ENCODE data around the gene GPHN.

- no peak for TF ChIP-seq CTCF (conservative IDR thresholded peaks at IDR 0.05 in 1 of 2, IDR thresholded peaks at IDR 0.05 in 1 of 2; ENCODE audit: extremely low read depth in 1 of 2, insufficient read depth in 1 of 2, low read depth in 1 of 2, low read length in 2 of 2)
- TF ChIP-seq EZH2 (IDR thresholded peaks at IDR 0.05; ENCODE audit: borderline replicate concordance, low read length), result no peak
Observed at GRCh38 chr14:66857867-66858266, 349.9 kb downstream of the GPHN start.

Data from mammary epithelial cell (primary cell).